ENCODE data around the gene DISC1.
"Not testable (repeated sequence)": the region's sequence is repeated elsewhere in the genome, so short reads cannot be mapped to it uniquely, and the experiment has no call there.

DISC1 gene

DNA sequence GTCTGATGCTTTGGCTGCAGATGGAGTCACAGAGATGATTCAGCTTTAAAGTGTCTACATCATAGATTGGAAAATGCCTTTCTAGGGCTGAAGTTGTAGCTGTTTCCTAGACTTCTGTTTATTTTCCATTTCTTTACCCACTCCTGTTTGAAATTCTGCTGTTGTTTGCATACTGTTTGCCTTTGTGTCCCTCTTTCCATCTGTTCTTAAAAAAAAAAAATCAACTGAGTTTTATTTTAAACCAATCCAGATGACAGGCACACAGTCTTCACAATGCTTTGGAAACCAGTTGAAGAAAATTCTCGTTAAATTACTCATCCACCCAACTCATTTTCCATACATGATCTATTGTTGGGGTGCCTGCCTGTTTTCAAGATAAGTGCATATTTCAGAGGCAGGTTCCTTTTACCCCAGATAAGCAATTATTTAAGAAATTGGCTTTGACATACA, 245.9 kb downstream of the DISC1 start:
- DNase-seq (ENCODE audit: low read depth in 2 of 2, low spot score in 1 of 2), result no peak

DNA sequence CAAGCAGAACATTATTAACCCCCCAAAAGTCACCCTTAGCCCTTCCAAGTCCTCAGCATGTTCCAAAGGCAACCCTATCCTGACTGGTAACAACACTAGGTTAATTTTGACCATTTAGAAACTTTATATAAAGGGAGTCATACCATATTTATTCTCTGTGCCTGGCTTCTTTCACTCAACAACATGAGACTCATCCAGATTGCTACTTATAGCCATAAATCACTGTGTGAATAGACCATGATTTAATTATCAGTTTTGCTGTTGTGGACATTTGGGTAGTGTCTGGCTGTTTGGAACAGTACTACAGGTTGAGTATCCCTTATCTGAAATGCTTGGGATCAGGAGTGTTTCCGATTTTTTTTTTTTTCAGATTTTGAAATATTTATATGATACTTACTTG, 252.1 kb downstream of the DISC1 start:
- DNase-seq (ENCODE audit: low read depth in 2 of 2, low spot score in 1 of 2), result no peak

DNA sequence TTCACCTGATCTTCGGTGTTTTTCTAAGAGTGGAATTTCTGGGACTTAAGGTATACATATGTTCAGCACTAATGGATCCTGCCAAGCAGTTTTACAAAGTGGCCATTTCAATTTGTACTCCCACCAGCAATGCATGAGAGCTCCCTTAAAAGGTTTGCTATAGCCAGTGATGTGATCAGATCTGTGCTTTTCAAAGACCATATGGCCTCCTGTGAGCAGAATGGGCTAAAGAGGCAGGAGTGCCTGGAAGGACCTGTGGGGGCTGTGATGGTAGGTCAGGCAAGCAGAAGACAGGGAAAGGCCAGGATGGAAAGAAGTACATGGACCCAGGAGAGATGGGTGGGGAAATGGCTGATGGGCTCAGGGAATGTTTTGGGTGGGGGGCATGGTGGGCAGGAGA, 252.7 kb downstream of the DISC1 start:
- DNase-seq (ENCODE audit: low read depth in 2 of 2, low spot score in 1 of 2), result no peak

DNA sequence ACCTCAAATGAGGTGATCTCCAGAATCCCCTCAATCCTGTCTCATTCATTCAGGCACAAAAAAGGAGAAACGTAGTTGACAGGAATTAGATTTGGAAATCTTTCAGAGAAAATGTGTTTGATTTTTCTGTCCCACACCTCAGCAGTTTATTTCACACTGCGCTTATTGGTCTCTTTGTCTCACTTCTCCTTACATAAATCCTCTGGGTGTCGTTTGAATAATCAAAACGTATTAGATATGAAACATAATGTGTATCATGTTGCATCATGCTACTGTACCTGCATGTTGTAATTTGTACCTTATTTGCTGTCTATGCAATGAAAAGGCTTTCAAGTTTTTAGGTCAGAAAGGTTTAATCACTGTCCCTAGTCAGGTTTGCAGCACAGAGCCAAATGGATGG, 255.7 kb downstream of the DISC1 start:
- DNase-seq (ENCODE audit: low read depth in 2 of 2, low spot score in 1 of 2), result no peak

DNA sequence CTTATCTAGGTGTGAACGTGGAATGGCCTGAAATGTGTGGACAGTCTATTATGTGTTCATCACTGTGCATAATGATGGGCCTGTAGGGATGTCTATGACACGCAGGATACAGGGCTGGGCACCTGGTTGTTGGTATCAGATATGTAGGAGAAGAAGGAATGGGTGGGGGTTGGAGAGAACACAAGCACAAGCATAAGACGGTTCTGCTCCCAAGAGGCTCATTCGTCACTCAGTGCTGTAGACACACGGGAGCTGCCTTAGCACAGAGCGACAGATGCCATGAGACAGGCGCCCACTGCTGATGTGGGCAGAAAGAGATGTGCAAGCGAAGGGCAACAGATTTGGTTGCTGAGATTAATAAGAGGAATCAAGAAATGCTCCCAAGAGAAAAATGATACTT, 256.2 kb downstream of the DISC1 start:
- DNase-seq (ENCODE audit: low read depth in 2 of 2, low spot score in 1 of 2), result no peak

DNA sequence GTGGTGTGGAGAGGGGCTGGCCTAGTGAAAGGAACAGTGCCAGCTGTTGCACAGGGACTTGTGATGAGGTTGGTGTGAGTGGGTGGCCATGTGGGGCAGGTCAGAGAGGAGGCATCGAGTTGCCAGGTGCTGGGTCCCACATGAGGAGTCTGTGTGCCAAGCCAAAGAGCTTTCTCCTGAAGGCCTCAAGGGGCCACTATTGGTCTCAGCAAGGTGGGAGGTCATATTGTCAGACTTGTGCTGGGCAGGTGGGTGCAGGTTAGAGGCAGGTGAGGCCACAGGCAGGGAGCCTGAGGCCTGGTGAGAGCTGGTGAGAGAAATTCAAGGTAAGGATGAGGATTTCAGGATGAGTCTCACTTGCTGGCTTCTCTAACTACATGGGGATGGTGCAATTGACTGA, 256.8 kb downstream of the DISC1 start:
- no peak for DNase-seq (ENCODE audit: low read depth in 2 of 2, low spot score in 1 of 2)

DNA sequence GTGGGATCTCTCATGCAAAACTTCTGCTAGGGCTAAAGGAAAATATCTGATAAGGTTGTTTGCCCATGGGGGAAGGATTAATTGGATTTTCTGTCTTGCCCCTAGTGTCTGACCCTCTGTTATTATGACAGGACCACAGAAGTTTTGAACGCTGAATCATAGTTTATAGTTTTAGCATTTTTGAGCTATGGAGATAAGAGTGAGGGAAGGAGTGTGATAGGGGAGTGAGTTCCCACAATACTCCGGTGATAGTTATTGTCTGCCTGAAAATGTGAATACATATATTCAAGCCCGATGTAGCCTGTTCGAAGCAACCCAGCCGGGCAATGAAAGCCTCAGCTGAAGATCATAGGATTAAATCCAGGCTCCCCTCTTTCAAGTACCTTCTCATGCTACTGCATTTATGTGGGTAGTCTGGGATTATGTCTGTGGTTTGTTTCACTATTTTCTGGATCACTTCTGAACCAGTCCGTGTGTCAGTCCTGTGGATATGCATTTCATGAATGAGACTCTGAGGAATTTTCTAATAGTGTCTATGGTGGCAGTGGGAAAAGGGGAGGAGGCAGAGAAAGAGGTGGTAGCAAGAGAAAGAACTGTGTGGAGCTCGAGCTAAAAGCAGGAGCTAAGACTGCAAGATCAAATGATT, 258.7 kb downstream of the DISC1 start:
- DNase-seq (ENCODE audit: low read depth in 2 of 2, low spot score in 1 of 2), result no peak

DNA sequence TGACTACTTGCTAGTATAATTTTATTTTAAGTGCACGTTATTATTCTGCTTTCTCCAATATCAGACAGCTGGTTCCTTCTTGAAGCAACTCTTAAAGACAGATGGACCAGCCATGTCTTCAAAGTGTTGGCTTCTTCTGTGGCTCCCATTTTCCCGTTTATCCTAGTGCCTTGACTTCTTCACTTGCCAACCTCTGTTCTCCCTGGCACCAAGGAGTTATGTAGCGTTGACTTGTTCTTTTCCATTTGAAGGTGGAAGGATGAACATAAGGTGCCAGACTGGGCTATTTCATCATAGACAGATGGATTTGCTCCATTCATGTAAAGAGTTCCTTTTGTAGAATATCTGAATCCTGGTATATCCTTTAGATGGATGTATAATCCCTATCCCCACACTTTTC, 260.6 kb downstream of the DISC1 start:
- DNase-seq (ENCODE audit: low read depth in 2 of 2, low spot score in 1 of 2), result no peak

DNA sequence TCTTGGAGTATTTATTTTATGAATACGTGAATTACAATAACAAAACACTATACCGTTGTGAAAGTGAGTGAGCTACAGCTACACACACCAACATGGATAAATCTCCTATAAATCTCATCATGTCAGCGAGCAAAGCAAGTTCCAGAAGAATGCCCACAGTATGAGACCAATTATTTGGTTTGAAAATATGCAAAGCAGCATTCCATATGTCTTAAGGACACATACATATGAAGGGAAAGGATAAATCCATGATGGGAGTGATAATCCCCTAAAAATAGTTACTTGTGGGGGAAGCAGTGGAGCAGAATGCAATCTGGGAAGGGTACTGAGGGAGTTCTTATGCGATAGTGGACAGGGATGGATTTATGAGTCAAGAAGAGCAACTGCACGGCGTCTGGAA, 261.3 kb downstream of the DISC1 start:
- no peak for DNase-seq (ENCODE audit: low read depth in 2 of 2, low spot score in 1 of 2)

DNA sequence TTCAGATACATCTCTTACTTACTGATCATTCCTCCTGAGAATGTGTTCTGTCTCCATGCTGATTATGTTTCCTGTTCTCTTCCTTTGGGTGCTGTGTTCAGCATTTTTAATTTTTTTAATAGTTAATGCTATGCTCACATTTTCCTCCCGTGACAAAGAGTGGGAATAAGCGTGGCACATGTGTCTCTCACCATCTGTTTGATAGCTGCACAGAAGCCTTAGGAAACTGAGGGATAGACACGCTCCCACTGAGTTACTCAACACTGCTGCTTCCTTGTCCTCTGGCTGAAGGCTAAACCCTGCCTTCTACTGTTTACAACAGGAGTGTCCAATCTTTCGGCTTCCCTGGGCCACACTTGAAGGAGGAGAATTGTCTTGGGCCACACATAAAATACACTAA, 264.2 kb downstream of the DISC1 start:
- no peak for DNase-seq (ENCODE audit: low read depth in 2 of 2, low spot score in 1 of 2)

DNA sequence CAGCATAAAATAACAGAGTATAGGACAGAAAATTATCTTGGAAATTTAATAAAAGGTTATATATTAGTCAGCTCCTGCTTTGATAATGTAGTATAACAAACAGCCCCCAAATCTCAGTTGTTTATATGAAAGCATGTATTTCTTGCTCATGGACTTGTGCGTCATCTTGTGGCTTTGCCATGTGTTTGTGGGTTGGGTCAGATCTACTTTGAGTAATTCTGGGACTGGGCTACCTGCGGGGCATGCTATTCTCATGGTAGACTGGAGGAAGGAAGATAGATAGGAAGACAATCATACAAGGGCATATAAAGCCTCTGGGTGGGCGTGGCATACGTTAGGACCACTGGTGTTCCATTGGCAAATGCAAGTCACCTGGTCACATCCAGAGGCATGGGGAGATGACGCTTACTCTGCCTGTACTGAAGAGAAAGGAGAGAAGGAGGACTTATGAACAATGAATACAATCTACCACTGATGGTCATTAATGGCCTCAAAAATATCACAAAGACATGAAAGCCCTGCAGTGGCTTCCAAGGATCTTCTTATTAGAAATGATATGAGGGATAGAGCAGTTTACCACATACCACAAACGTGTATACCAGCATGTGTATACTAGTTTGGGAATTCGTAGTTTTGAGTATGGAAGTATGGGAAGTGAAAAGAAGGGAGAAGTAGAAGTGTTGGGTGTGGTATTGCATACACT, 267.0 kb downstream of the DISC1 start:
- DNase-seq (ENCODE audit: low read depth in 2 of 2, low spot score in 1 of 2), result no peak

DNA sequence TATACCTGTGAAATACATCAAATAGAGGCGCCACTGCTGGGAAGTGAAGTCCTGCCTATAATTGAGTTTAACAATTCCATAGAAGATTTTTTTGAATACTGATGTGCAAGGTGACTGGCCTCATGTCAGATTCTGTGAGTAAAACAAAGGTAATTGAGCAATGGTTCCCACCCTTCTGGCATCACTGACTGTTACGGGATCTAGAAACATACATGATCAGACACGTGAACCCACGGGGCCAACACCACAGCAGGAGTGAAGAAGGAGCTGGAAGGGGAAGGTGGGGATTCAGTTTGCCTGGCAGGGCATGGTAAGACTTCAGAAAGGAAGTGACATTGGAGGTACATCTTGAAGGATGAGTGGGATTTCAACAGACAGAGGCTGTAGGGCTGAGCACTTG, 270.2 kb downstream of the DISC1 start:
- no peak for DNase-seq (ENCODE audit: low read depth in 2 of 2, low spot score in 1 of 2)

DNA sequence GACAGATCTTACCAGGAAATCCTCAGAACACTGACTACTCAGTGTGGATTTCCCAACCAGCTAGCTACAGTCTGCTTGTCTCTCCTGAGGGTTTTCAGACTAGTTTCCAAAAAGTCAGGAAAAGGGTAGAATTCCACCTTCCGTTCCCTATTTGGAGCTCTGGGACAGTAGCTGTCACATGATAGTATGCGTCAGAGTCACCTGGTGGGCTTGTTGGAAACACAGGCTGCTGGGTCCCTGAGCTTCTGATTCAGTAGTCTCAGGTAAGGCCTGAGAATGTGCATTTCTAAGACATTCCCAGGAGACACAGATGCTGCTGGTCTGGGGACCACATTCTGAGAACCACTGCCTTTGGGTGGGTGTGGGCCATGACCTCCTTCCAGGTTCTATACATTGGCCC, 272.5 kb downstream of the DISC1 start:
- DNase-seq (ENCODE audit: low read depth in 2 of 2, low spot score in 1 of 2), result no peak

DNA sequence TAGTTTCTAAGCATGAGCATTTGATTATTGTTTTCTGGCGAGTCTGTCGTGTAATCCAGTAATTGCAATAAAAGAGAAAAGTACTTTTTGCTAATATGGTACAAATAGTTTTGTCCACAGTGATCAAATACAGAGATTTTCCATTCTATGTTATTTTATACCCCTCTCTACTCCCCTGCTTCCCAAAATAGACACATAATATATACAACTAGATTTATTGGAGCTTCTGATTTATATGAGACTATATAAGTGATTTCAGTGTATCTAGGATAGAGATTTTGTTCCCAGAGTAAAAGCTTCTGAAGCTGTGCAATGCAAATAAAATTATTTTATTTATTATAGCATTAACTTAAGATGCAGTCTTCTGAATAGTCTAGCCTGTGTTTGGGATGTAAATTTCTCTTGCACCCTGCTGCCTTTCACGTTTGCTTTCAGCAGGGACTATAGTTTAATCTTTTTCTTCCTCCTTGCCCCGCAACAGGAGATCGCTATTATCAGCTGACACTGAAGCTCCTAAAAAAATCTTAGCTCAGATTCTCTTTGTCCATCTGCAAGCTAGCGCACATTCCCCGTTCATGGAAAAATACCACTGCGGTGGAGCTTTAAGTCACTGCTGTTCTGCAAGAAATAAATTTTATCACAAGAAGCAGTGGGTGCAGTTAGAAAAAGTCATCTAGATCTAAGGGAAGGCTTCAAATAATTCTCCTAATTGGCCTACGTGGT, 273.3 kb downstream of the DISC1 start:
- no peak for DNase-seq (ENCODE audit: low read depth in 2 of 2, low spot score in 1 of 2)

DNA sequence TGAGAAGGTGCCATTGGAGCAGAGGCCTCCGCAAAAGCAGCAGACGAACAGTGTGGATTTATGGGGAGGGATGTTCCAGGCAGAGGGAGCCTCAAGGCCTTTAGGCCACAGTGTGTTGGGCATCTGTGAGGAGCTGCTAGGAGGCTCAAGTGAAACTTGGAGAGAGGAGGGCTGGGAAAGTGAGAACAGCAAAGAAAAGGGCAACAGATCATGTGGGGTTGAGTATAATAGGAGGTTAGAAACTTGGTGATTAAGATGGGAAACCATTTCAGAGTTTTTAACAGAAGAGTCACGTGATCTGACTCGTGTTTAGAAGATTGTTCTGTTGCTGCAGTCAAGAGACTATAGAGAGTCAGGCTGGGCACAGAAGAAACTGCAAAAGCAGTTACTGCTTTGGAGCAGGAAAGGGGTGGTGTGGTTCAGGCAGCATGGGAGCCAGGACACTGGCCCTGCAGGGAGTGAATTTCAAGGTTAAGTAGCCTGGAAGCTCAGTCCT, 277.0 kb downstream of the DISC1 start:
- DNase-seq (ENCODE audit: low read depth in 2 of 2, low spot score in 1 of 2), result no peak

DNA sequence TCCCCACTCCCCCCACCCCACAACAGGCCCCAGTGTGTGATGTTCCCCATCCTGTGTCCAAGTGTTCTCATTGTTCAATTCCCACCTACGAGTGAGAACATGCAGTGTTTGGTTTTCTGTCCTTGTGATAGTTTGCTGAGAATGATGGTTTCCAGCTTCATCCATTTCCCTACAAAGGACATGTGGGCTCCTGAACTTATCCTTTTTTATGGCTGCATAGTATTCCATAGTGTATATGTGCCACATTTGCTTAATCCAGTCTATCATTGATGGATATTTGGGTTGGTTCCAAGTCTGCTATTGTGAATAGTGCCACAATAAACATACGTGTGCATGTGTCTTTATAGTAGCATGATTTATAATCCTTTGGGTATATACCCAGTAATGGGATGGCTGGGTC, 280.7 kb downstream of the DISC1 start:
- DNase-seq (ENCODE audit: low read depth in 2 of 2, low spot score in 1 of 2), result not testable (repeated sequence)

DNA sequence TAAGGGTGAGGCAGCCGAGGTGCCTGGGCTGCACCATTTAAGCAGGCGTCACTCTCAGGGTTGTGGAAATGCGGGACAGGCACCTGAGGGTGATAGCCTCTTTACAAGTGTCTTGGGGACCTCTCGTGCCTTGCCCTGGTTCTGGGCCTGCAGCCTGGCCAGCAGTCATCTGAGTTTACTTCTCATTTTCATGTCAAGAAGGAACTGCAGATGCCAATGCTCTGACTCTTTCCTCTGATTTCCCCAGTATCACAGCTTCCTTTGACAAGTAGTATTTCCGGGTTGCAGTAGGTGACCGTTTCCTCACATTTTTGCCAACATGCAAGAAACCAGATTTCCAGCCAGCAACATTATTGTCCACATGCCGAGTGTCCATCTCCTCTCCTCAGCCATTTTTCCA, 286.9 kb downstream of the DISC1 start:
- no peak for DNase-seq (ENCODE audit: low read depth in 2 of 2, low spot score in 1 of 2)

DNA sequence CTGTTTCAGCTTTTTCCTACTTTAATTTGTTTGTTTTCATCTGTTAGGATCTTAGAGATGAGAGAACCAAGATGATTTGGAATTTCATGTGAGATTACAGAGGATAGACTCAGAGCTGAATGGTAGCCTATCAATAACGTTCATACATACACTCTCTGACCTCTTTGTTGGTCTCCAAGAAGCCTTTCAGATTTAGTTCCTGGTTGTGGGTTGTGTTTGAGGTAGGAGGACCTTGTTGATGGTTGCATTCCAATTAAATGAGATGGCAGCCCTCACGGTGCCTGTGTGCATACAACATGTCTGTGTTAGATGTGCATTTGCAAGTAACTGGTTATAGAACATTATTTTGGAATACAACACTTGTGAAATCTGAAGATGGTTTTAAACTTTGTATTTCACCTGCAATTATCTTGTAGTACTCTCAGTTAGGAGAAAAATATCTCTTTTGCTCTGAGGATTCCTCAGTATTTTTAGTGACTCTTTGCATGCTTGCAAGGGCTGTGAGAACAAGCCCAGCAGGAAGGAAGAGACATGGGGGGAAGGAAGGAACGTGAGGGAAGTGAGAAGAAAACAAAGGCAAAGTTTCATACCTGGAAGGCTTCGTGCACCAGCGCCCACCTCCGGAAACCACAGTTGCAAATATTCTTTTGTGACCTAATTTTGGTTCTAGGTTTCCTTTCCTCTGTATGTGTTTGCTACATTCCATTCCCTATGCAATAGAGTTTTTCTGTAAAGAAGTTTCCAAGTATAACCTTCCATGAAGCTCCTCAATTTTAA, 291.8 kb downstream of the DISC1 start:
- no peak for DNase-seq (ENCODE audit: low read depth in 2 of 2, low spot score in 1 of 2)

DNA sequence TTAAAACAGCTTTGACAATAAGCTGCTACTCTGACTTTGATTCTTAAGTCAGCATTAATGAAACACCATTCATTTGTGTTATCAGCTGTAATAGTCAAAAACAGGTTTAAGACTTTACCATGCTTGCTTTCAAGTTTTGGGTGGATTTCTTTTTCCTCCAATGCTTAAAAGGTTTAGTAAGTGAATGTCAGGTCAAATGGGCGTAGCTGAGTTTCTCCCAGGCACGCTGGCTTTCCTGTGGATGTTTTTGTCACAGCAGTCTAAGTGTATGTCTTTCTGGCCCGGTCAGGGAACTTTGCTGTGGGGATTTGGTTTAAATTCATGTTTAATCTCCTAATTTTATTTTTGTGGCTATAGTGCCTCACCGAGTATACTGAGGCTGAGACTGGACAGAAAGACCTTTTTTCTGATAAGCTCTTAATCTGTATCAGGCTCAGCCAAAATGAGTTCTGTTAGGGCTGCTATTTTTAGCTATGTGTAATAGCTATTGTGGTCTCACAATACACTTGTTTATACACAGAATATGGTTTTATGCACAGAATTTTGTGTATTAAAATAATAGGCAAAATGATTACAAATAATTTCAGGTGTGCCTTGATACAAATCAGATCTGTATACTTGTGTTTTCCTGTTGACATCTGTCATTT, 292.8 kb downstream of the DISC1 start:
- DNase-seq (ENCODE audit: low read depth in 2 of 2, low spot score in 1 of 2), result no peak

DNA sequence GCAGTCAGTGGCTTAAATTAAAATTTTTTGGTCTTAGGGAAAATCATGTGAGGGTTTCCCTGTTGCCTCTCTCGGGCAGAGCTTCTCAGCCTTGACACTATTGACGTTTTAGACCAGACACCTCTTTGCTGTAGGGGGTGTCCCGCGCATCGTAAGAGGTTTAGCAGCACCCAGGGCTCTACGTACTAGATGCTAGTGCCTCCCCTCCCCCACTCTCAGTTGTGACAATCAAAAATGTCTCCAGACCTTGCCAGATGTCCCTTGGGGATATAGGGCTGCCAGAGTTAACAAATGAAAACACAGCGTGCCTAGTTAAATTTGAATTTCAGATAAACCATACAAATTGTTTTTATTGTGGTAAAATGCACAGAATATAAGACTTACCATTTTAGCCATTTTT, 293.3 kb downstream of the DISC1 start:
- DNase-seq (ENCODE audit: low read depth in 2 of 2, low spot score in 1 of 2), result no peak
